Measurements from ENCODE around the gene CDH22.

CDH22 gene

DNA sequence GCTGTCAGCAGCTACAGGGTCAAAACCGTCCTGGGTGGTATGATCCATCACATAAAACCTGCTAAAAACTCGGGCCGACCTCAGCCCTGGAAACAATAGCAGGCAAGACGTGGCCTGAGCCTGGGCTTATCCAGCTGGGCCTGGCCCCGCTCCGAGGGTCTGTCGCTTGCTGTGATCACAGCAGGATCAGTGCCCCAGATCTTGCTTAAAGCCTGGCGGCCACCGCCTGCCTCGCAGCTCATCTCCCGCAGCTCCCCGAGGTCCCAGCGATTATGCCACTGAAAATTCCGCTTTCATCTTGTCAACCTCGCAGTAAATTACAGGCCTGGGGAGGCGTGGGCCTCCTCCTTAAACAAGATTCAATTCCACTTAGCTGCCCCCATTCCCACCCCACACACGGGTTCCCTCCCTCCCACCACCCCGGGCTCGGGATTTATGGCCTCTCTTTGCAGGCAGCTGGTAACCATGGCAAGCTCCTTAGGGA is 40.1 kb downstream of the CDH22 start:
- DNase-seq (ENCODE audit: low spot score) = no peak

DNA sequence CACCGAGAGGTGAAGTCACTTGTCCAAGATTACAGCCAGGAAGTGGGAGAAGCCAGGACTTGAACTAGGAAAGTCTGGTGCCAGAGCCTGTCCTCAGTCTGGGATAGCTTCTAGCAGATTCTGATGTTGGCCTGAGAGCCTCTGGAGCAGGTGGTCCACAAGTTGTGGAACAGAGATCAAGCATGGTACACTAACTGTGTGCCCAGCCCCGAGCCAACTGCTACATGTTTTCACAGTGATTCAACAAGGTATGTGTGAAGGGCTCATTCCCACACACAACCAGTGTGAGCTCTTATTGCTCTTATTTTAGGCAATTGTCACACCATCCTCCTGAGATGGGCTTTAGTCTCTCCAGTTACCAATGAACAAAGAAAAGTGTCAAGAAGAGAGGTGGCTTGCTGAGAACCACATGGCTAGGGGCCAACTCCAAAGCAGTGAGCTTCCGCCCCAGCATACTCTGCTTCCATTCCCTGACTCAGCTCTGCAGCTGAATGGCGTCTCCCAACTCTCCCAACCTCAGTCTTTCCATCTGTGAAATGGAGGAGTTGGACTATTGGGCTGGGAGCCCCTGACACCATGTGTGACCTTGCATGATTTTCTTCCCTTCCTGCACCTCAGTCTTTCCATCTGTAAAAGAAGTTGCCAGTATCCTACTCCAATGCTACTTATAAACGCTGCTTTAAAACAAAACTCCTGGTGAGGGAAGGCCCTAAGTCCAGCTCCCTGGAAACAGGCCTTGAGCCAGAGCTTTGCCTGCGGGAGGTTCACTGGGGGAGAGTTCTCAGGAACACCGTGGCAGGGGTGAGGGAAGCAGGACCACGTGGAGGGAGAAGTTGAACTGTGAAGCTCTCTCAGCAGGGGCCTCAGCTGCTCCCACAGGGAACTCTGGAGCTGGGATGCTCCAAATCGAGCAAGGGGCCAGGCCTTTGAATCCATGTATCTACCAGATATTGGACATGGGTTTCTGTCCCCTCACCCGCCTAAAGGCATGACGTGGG is 40.9 kb downstream of the CDH22 start:
- DNase-seq (ENCODE audit: low spot score) = no peak

GRCh38 chr20:46265539-46265938 is 42.8 kb downstream of the CDH22 start:
- no peak for DNase-seq (ENCODE audit: low spot score)

- DNase-seq (ENCODE audit: low spot score) = no peak
Observed at GRCh38 chr20:46264391-46265266, 43.7 kb downstream of the CDH22 start.

- no peak for DNase-seq (ENCODE audit: low spot score)
Observed at GRCh38 chr20:46261456-46262253, 46.6 kb downstream of the CDH22 start.

GRCh38 chr20:46260936-46261454 is 47.3 kb downstream of the CDH22 start:
- DNase-seq (ENCODE audit: low spot score) = no peak

- no peak for DNase-seq (ENCODE audit: low spot score)
Observed at GRCh38 chr20:46260480-46260879, 47.8 kb downstream of the CDH22 start.

DNA sequence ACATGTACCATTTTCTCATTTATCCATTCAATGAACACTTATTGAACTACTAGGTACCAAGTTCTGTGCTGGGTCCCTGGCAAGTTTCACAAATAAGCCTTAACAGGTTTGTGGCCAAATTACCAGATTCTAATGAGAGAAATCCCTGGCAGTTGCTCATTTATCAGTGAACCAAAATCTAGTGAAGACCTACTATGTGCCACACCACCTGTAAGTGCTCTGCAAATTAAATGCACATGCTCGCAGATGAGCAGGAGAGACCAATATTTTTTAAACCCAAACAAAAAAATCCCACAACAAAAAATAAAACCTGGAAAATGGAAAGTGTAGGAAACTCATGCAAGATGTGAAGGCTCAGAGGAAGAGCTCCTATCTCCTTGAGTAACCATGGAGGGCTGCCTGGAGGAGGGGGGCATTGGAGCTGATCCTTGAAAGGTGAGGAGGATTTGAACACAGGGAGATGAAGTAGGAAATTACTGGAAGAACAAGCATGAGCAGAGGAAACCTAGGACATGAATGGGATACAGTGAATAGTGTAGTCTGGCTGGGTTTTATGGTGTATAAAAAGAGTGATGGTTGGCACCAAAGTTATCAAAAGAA is 48.9 kb downstream of the CDH22 start:
- no peak for DNase-seq (ENCODE audit: low spot score)

- no peak for DNase-seq (ENCODE audit: low spot score)
Observed at GRCh38 chr20:46257887-46258286, 50.4 kb downstream of the CDH22 start.

- DNase-seq (ENCODE audit: low spot score) = no peak
Observed at GRCh38 chr20:46256293-46256692, 52.0 kb downstream of the CDH22 start.

DNA sequence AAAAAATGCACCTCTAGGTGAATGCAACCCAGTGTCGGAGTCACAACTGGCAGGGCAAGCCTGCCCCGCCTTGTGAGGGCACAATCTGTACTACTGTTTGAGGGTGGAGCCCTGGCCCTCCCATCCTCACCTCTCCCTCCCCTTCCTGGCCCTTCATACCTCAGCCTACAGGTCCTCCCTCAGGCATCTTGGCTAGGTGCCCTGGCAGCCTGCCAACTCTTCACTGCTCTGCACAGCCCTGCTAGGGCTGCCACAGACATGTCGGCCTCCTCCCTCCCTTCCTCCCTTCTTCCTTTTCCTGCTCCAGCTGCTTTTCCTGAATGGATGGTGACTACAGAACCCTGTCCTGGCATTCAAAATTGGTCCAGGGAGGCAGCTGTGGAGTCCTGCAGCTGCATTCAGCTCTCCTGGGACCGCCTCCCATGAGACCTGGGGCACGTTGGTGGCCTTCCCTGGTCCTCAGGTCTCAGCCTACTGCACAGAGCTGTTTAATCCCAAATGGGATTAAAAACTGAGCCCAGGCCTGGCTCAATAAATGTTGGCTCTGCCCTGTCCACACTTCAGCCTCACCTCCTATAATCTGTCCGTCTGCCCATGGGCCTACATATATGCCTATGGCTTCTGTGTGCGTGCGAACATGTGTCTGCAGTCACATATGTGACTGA is 52.7 kb downstream of the CDH22 start:
- no peak for DNase-seq (ENCODE audit: low spot score)

DNA sequence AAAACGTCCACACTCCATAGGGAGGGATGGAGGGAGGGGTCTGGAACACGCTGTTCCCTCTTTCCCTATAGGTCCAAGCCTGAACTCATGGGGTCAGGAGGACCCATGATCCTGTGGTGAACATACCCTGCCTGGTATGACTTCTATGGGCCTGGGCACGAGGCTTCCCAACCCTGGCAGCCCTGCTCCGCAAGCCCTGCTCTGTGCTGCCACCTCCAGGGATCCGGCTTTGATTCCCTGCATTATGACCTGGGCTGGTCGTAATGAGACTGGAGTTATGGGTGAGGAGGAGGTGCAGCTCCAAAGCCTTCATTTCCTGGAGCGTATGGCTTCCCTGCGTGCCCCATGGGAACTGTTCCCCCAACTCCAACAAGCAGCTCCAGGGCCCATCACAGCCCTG is 54.9 kb downstream of the CDH22 start:
- peak; percentile 43 for DNase-seq (ENCODE audit: low spot score)

- DNase-seq (ENCODE audit: low spot score) = no peak
Observed at GRCh38 chr20:46252352-46253091, 55.8 kb downstream of the CDH22 start.

- DNase-seq (ENCODE audit: low spot score) = peak; percentile 35
Observed at GRCh38 chr20:46251211-46251673, 57.1 kb downstream of the CDH22 start.

DNA sequence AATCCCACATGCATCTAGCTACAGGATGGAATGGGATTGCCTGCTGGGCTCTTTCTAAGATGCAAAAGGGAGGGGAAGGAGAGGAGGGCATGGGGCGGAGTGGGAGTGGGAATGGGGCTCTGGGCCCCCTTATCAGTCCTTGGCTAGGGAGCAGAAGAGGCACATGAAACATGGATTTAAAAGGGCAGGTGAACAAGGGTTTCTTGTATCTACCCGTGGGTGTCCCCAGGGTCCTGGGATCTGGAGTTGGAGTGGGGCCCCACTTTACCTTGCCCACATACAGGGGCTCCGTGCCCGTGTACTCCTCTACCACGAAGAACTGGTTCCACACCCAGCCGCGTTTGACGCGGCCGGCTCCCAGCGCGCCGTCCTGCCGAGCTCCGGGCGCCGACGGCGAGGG is 57.5 kb downstream of the CDH22 start:
- no peak for DNase-seq (ENCODE audit: low spot score)

DNA sequence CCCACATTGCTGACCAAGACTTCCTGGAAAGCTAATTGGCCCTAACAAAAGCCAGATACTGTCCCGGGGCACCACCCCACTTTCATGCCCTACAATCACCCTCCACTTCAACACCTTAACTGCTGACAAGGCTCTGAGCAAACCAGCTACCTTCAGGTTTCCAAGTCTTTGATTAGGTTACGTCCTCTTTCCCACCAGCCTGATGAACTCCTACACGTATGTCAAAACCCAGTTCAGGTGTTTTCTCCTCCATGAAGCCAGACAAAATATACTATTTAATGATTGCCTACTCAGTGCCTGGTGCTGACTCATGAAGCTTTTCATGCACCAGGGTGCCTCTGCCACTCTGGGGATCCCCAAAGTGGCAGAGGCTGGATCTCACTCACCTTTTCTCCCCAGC is 58.6 kb downstream of the CDH22 start:
- no peak for DNase-seq (ENCODE audit: low spot score)

GRCh38 chr20:46246559-46246958 is 61.7 kb downstream of the CDH22 start:
- DNase-seq (ENCODE audit: low spot score) = no peak

GRCh38 chr20:46243707-46244628 is 64.3 kb downstream of the CDH22 start:
- no peak for DNase-seq (ENCODE audit: low spot score)

DNA sequence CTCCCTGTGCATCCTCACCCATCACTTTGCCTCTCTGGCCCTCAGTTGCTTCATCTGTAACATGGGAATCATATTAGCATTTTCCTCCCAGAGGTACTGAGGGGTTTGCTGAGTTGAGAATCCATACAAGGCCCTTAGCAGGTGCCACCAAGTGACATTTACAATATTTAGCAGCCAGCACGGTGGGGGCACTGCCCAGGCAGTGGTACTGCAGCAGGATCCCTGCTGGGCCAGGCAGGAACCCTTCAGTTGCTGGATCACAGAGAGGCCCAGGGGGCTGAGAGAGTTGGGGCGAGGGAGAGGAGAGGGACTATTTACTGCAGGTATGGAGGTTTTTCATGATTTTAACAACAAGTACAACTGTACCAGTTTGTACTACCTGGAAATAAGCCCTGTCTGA is 65.9 kb downstream of the CDH22 start:
- DNase-seq (ENCODE audit: low spot score) = no peak
